ENCODE measurements around the gene TNFRSF4.

The TNFRSF4 gene

GRCh38 chr1:1167841-1168450, 46.0 kb downstream of the TNFRSF4 start:
- Histone ChIP-seq H3K9ac (ENCODE audit: low read depth, low read length) (no peak overlapping the region), H3K4me1 (ENCODE audit: insufficient read depth, low read length) (peaks cover 7% of the 10 kb centered on the region; the same call in 1 of the 2 replicates), H3K4me3 (ENCODE audit: low read length) (no peak overlapping the region), H3K27ac (ENCODE audit: low read depth, low read length) (no peak overlapping the region), H3K27me3 (ENCODE audit: insufficient read depth, low read length) (no peaks in the 10 kb centered on the region), H3K36me3 (ENCODE audit: insufficient read depth, low read length) (no peaks in the 10 kb centered on the region), H3K9me3 (ENCODE audit: insufficient read depth, low read depth, low read length) (no peaks in the 10 kb centered on the region)
- WGBS = 93% methylated on average over 36 of the region's 36 CpGs

GRCh38 chr1:1167398-1167821, 46.5 kb downstream of the TNFRSF4 start:
- 90% methylated on average over 20 of the region's 20 CpGs for WGBS
- no peak overlapping the region for H3K9ac ChIP-seq (ENCODE audit: low read depth, low read length)
- H3K4me1 ChIP-seq (ENCODE audit: insufficient read depth, low read length) = peaks cover 7% of the 10 kb centered on the region; the same call in 1 of the 2 replicates

GRCh38 chr1:1166642-1167397, 47.1 kb downstream of the TNFRSF4 start:
- no peaks in the 10 kb centered on the region for H3K9me3 ChIP-seq (ENCODE audit: insufficient read depth, low read depth, low read length)
- H3K27ac ChIP-seq (ENCODE audit: low read depth, low read length) = no peak overlapping the region
- H3K4me1 ChIP-seq (ENCODE audit: insufficient read depth, low read length) = peaks cover 7% of the 10 kb centered on the region; the same call in 1 of the 2 replicates
- no peaks in the 10 kb centered on the region for H3K27me3 ChIP-seq (ENCODE audit: insufficient read depth, low read length)
- H3K36me3 ChIP-seq (ENCODE audit: insufficient read depth, low read length) = no peaks in the 10 kb centered on the region
- no peak overlapping the region for H3K9ac ChIP-seq (ENCODE audit: low read depth, low read length)
- H3K4me3 ChIP-seq (ENCODE audit: low read length) = no peak overlapping the region
- WGBS = 89% methylated on average over 44 of the region's 44 CpGs

More at GRCh38 chr1:1167398-1167821, 46.5 kb downstream of the TNFRSF4 start:
- Histone ChIP-seq H3K27me3 (ENCODE audit: insufficient read depth, low read length) (no peaks in the 10 kb centered on the region), H3K9me3 (ENCODE audit: insufficient read depth, low read depth, low read length) (no peaks in the 10 kb centered on the region), H3K27ac (ENCODE audit: low read depth, low read length) (no peak overlapping the region), H3K4me3 (ENCODE audit: low read length) (no peak overlapping the region), H3K36me3 (ENCODE audit: insufficient read depth, low read length) (no peaks in the 10 kb centered on the region)

GRCh38 chr1:1165900-1166421, 48.0 kb downstream of the TNFRSF4 start:
- Histone ChIP-seq H3K27me3 (ENCODE audit: insufficient read depth, low read length) (no peaks in the 10 kb centered on the region), H3K4me1 (ENCODE audit: insufficient read depth, low read length) (peaks cover 7% of the 10 kb centered on the region; the same call in 1 of the 2 replicates), H3K9ac (ENCODE audit: low read depth, low read length) (no peak overlapping the region; the same call in 1 of the 2 replicates), H3K4me3 (ENCODE audit: low read length) (no peak overlapping the region), H3K27ac (ENCODE audit: low read depth, low read length) (no peak overlapping the region), H3K36me3 (ENCODE audit: insufficient read depth, low read length) (no peaks in the 10 kb centered on the region), H3K9me3 (ENCODE audit: insufficient read depth, low read depth, low read length) (no peaks in the 10 kb centered on the region)
- WGBS = 90% methylated on average over 23 of the region's 23 CpGs

GRCh38 chr1:1165485-1165884, 48.5 kb downstream of the TNFRSF4 start:
- H3K4me1 ChIP-seq (ENCODE audit: insufficient read depth, low read length) = peaks cover 7% of the 10 kb centered on the region; the same call in 1 of the 2 replicates
- H3K9ac ChIP-seq (ENCODE audit: low read depth, low read length) = no peak overlapping the region; the same call in 1 of the 2 replicates
- H3K4me3 ChIP-seq (ENCODE audit: low read length) = no peak overlapping the region
- H3K9me3 ChIP-seq (ENCODE audit: insufficient read depth, low read depth, low read length) = no peaks in the 10 kb centered on the region
- WGBS = 87% methylated on average over 12 of the region's 12 CpGs
- no peaks in the 10 kb centered on the region for H3K36me3 ChIP-seq (ENCODE audit: insufficient read depth, low read length)
- no peaks in the 10 kb centered on the region for H3K27me3 ChIP-seq (ENCODE audit: insufficient read depth, low read length)
- H3K27ac ChIP-seq (ENCODE audit: low read depth, low read length) = no peak overlapping the region

GRCh38 chr1:1164701-1165451, 49.1 kb downstream of the TNFRSF4 start:
- H3K27me3 ChIP-seq (ENCODE audit: insufficient read depth, low read length) = no peaks in the 10 kb centered on the region
- H3K4me3 ChIP-seq (ENCODE audit: low read length) = no peak overlapping the region
- H3K9ac ChIP-seq (ENCODE audit: low read depth, low read length) = no peak overlapping the region
- WGBS = 68% methylated on average over 48 of the region's 48 CpGs
- H3K27ac ChIP-seq (ENCODE audit: low read depth, low read length) = no peak overlapping the region; the same call in none of the 2 replicates
- peaks cover 7% of the 10 kb centered on the region; the same call in 1 of the 2 replicates for H3K4me1 ChIP-seq (ENCODE audit: insufficient read depth, low read length)
- H3K9me3 ChIP-seq (ENCODE audit: insufficient read depth, low read depth, low read length) = no peaks in the 10 kb centered on the region
- no peaks in the 10 kb centered on the region for H3K36me3 ChIP-seq (ENCODE audit: insufficient read depth, low read length)

- peaks cover 7% of the 10 kb centered on the region; the same call in 1 of the 2 replicates for H3K4me1 ChIP-seq (ENCODE audit: insufficient read depth, low read length)
- 81% methylated on average over 26 of the region's 26 CpGs for WGBS
- no peaks in the 10 kb centered on the region for H3K27me3 ChIP-seq (ENCODE audit: insufficient read depth, low read length)
- H3K4me3 ChIP-seq (ENCODE audit: low read length) = no peak overlapping the region
- H3K9me3 ChIP-seq (ENCODE audit: insufficient read depth, low read depth, low read length) = no peaks in the 10 kb centered on the region
- no peaks in the 10 kb centered on the region for H3K36me3 ChIP-seq (ENCODE audit: insufficient read depth, low read length)
- no peak overlapping the region for H3K9ac ChIP-seq (ENCODE audit: low read depth, low read length)
- no peak overlapping the region; the same call in 1 of the 2 replicates for H3K27ac ChIP-seq (ENCODE audit: low read depth, low read length)
Measured at GRCh38 chr1:1164361-1164700, 49.6 kb downstream of the TNFRSF4 start.

GRCh38 chr1:1163538-1164070, 50.3 kb downstream of the TNFRSF4 start:
- H3K4me3 ChIP-seq (ENCODE audit: low read length) = no peak overlapping the region
- H3K27ac ChIP-seq (ENCODE audit: low read depth, low read length) = no peak overlapping the region

GRCh38 chr1:1162597-1163537, 51.1 kb downstream of the TNFRSF4 start:
- H3K36me3 ChIP-seq (ENCODE audit: insufficient read depth, low read length) = no peaks in the 10 kb centered on the region
- WGBS = 86% methylated on average over 73 of the region's 73 CpGs
- H3K27ac ChIP-seq (ENCODE audit: low read depth, low read length) = no peak overlapping the region
- H3K9ac ChIP-seq (ENCODE audit: low read depth, low read length) = no peak overlapping the region; the same call in 1 of the 2 replicates
- H3K27me3 ChIP-seq (ENCODE audit: insufficient read depth, low read length) = no peaks in the 10 kb centered on the region
- peaks cover 12% of the 10 kb centered on the region; the same call in 1 of the 2 replicates for H3K4me1 ChIP-seq (ENCODE audit: insufficient read depth, low read length)
- H3K9me3 ChIP-seq (ENCODE audit: insufficient read depth, low read depth, low read length) = no peaks in the 10 kb centered on the region
- 0 out of 2 replicates have a peak overlapping the region, but pooled peaks have one; percentile 10 for H3K4me3 ChIP-seq (ENCODE audit: low read length)

More at GRCh38 chr1:1163538-1164070, 50.3 kb downstream of the TNFRSF4 start:
- Histone ChIP-seq H3K9ac (ENCODE audit: low read depth, low read length) (no peak overlapping the region), H3K27me3 (ENCODE audit: insufficient read depth, low read length) (no peaks in the 10 kb centered on the region), H3K36me3 (ENCODE audit: insufficient read depth, low read length) (no peaks in the 10 kb centered on the region), H3K9me3 (ENCODE audit: insufficient read depth, low read depth, low read length) (no peaks in the 10 kb centered on the region), H3K4me1 (ENCODE audit: insufficient read depth, low read length) (peaks cover 8% of the 10 kb centered on the region; the same call in 1 of the 2 replicates)
- 94% methylated on average over 33 of the region's 33 CpGs for WGBS

GRCh38 chr1:1161683-1162079, 52.3 kb downstream of the TNFRSF4 start:
- 84% methylated on average over 17 of the region's 17 CpGs for WGBS
- H3K4me1 ChIP-seq (ENCODE audit: insufficient read depth, low read length) = peaks cover 12% of the 10 kb centered on the region; the same call in 1 of the 2 replicates

More at GRCh38 chr1:1161683-1162079, 52.3 kb downstream of the TNFRSF4 start:
- Histone ChIP-seq H3K36me3 (ENCODE audit: insufficient read depth, low read length) (no peaks in the 10 kb centered on the region), H3K9ac (ENCODE audit: low read depth, low read length) (no peak overlapping the region), H3K4me3 (ENCODE audit: low read length) (no peak overlapping the region), H3K27ac (ENCODE audit: low read depth, low read length) (no peak overlapping the region), H3K27me3 (ENCODE audit: insufficient read depth, low read length) (no peaks in the 10 kb centered on the region), H3K9me3 (ENCODE audit: insufficient read depth, low read depth, low read length) (no peaks in the 10 kb centered on the region)
